Suppressor macrophage treated with lipopolysaccharide for 1 hour (primary cell): ENCODE results near the gene CBS.
"Not testable (repeated sequence)": the region's sequence is repeated elsewhere in the genome, so short reads cannot be mapped to it uniquely, and the experiment has no call there.

Experiments
- DNase-seq, 3 donors: peaks; one replicate each; pipeline ENCODE4 v3.0.0-alpha.2; 2020 to 2022

Gene CBS

GRCh38 chr21:43075170-43076022 is at the start of gene CBS:
TSS of gene CBS (minus strand) at chr21:43075835. CDS start at chr21:43072193, 3,642 bp downstream.
- not testable (repeated sequence) for DNase-seq

GRCh38 chr21:43115956-43116355 is 40.3 kb upstream of the CBS start:
- not testable (repeated sequence) for DNase-seq

- not testable (repeated sequence) for DNase-seq
These were observed 38.8 kb upstream of the CBS start for GRCh38 chr21:43114483-43114882.

GRCh38 chr21:43109006-43109405 is 33.4 kb upstream of the CBS start:
- not testable (repeated sequence) for DNase-seq

GRCh38 chr21:43108177-43108576 is 32.5 kb upstream of the CBS start:
- not testable (repeated sequence) for DNase-seq

GRCh38 chr21:43107794-43108137 is 32.1 kb upstream of the CBS start:
- not testable (repeated sequence) for DNase-seq

- DNase-seq = peak; percentile 2 to 20 (median 6)
These were observed 31.5 kb upstream of the CBS start, which contains the start of gene U2AF1 for GRCh38 chr21:43106965-43107793. TSS of gene U2AF1 (minus strand) at chr21:43107570. CDS start at chr21:43107494, 76 bp downstream.

GRCh38 chr21:43104642-43105041 is 29.0 kb upstream of the CBS start:
- DNase-seq = not testable (repeated sequence)

- not testable (repeated sequence) for DNase-seq
These were observed 26.6 kb upstream of the CBS start for GRCh38 chr21:43102281-43102680.

- DNase-seq = not testable (repeated sequence)
These were observed 26.0 kb upstream of the CBS start for GRCh38 chr21:43101676-43102075.

GRCh38 chr21:43101000-43101399 is 25.4 kb upstream of the CBS start:
- DNase-seq = not testable (repeated sequence)

- not testable (repeated sequence) for DNase-seq
These were observed 16.5 kb upstream of the CBS start for GRCh38 chr21:43091979-43092614.

- DNase-seq = not testable (repeated sequence)
These were observed 15.3 kb upstream of the CBS start for GRCh38 chr21:43090947-43091346.

- not testable (repeated sequence) for DNase-seq
These were observed 13.8 kb upstream of the CBS start for GRCh38 chr21:43089463-43089862.

GRCh38 chr21:43082587-43083300 is 7.1 kb upstream of the CBS start:
- DNase-seq = not testable (repeated sequence)

- DNase-seq = not testable (repeated sequence)
These were observed 1.0 kb upstream of the CBS start for GRCh38 chr21:43076643-43077042.

- DNase-seq = not testable (repeated sequence)
These were observed 495 bp upstream of the CBS start for GRCh38 chr21:43076023-43076637.

GRCh38 chr21:43074401-43075169 is 1.1 kb downstream of the CBS start:
- DNase-seq = not testable (repeated sequence)

- DNase-seq = not testable (repeated sequence)
These were observed 2.9 kb downstream of the CBS start for GRCh38 chr21:43072742-43073141.

- not testable (repeated sequence) for DNase-seq
These were observed 6.0 kb downstream of the CBS start for GRCh38 chr21:43069682-43070081.

GRCh38 chr21:43068065-43068464 is 7.6 kb downstream of the CBS start:
- DNase-seq = not testable (repeated sequence)
